Epithelial cell of esophagus (primary cell): Measurements from ENCODE around the gene AKT1S1.

Source experiments
- DNase-seq: peaks from one replicate; pipeline ENCODE4 v3.0.0; 2010; ENCODE audit warnings: low read depth
- H3K4me3 ChIP-seq: 2 replicates; pipeline ENCODE4 v1.5.1; 2011; ENCODE audit warnings: mild to moderate bottlenecking, low read length, control low read depth
- CTCF ChIP-seq: IDR thresholded peaks from 2 replicates; pipeline ENCODE4 v1.5.1; 2011; ENCODE audit warnings: low read depth, mild to moderate bottlenecking, low read length, control low read depth, inconsistent platforms; ENCODE audit not compliant: insufficient read depth; ENCODE audit errors: missing control alignments

Gene AKT1S1

GRCh38 chr19:49855277-49855675 is 21.9 kb downstream of the AKT1S1 start:
- no peak for DNase-seq
- H3K4me3 ChIP-seq = no peak overlapping the region
- TF ChIP-seq CTCF = no peak

- TF ChIP-seq CTCF = no peak
- DNase-seq = no peak
- H3K4me3 ChIP-seq = no peak overlapping the region
Measured at GRCh38 chr19:49854378-49855263, 22.5 kb downstream of the AKT1S1 start.

- TF ChIP-seq CTCF = no peak
- DNase-seq = no peak
- H3K4me3 ChIP-seq = no peak overlapping the region
Measured at GRCh38 chr19:49853852-49854377, 23.2 kb downstream of the AKT1S1 start.

GRCh38 chr19:49852631-49853126 is 24.5 kb downstream of the AKT1S1 start:
- TF ChIP-seq CTCF = no peak
- peak overlapping the region; percentile 91 for H3K4me3 ChIP-seq

GRCh38 chr19:49851456-49852259 is 25.5 kb downstream of the AKT1S1 start:
- peak; percentile 14 for DNase-seq
- no peak for TF ChIP-seq CTCF

More at GRCh38 chr19:49852631-49853126, 24.5 kb downstream of the AKT1S1 start:
- DNase-seq = peak; percentile 35

GRCh38 chr19:49850487-49851342 is 26.4 kb downstream of the AKT1S1 start, which contains the start of gene PTOV1:
PTOV1 (plus strand) TSS chr19:49851159.
- peak within 1 kb of the TSS; percentile 91 for H3K4me3 ChIP-seq
- peak; percentile 93 for DNase-seq
- no peak for TF ChIP-seq CTCF

More at GRCh38 chr19:49851456-49852259, 25.5 kb downstream of the AKT1S1 start:
- peak overlapping the region; percentile 91 for H3K4me3 ChIP-seq
